ENCODE data around the gene ABCA3.

DNA sequence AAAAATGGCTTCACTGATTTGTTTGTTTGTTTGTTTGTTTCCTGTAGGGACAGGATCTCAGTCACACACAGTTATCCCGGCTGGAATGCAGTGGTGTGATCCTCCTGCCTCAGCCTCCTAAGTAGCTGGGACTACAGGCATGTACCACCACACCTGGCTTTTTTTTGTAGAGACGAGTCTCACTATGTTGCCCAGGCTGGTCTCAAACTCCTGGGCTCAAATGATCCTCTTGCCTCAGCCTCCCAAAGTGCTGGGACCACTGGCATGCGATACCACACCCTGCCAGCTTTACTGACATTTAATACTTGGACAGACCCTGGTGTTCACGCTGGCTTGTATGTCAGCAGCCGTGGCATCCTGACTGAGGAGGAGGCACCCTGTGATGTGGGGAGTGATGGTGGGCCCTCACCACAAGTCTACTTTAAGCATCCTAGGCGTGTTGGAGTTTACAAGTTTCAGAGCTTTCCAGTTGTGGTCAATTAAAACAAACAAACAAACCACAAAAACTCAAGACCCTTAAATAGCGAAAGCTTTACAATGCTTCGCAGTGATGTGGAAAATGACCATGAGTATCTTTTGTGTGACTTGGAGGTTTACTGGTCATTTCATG, 5.1 kb downstream of the ABCA3 start:
- TF ChIP-seq, protein P1, sequence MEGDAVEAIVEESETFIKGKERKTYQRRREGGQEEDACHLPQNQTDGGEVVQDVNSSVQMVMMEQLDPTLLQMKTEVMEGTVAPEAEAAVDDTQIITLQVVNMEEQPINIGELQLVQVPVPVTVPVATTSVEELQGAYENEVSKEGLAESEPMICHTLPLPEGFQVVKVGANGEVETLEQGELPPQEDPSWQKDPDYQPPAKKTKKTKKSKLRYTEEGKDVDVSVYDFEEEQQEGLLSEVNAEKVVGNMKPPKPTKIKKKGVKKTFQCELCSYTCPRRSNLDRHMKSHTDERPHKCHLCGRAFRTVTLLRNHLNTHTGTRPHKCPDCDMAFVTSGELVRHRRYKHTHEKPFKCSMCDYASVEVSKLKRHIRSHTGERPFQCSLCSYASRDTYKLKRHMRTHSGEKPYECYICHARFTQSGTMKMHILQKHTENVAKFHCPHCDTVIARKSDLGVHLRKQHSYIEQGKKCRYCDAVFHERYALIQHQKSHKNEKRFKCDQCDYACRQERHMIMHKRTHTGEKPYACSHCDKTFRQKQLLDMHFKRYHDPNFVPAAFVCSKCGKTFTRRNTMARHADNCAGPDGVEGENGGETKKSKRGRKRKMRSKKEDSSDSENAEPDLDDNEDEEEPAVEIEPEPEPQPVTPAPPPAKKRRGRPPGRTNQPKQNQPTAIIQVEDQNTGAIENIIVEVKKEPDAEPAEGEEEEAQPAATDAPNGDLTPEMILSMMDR (IDR thresholded peaks at IDR 0.05; ENCODE audit: insufficient read depth, low read length): no peak
- TF ChIP-seq POLR2AphosphoS5 (IDR thresholded peaks at IDR 0.05; ENCODE audit: low read depth): no peak
- TF ChIP-seq, protein P2, sequence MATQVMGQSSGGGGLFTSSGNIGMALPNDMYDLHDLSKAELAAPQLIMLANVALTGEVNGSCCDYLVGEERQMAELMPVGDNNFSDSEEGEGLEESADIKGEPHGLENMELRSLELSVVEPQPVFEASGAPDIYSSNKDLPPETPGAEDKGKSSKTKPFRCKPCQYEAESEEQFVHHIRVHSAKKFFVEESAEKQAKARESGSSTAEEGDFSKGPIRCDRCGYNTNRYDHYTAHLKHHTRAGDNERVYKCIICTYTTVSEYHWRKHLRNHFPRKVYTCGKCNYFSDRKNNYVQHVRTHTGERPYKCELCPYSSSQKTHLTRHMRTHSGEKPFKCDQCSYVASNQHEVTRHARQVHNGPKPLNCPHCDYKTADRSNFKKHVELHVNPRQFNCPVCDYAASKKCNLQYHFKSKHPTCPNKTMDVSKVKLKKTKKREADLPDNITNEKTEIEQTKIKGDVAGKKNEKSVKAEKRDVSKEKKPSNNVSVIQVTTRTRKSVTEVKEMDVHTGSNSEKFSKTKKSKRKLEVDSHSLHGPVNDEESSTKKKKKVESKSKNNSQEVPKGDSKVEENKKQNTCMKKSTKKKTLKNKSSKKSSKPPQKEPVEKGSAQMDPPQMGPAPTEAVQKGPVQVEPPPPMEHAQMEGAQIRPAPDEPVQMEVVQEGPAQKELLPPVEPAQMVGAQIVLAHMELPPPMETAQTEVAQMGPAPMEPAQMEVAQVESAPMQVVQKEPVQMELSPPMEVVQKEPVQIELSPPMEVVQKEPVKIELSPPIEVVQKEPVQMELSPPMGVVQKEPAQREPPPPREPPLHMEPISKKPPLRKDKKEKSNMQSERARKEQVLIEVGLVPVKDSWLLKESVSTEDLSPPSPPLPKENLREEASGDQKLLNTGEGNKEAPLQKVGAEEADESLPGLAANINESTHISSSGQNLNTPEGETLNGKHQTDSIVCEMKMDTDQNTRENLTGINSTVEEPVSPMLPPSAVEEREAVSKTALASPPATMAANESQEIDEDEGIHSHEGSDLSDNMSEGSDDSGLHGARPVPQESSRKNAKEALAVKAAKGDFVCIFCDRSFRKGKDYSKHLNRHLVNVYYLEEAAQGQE (IDR thresholded peaks at IDR 0.05; ENCODE audit: insufficient replicate concordance, low read depth): no peak
